AG04449 (cell line): ENCODE data around the gene FLNC.

ENCODE experiments used
- CTCF ChIA-PET: fragments of 350-600 bp; formaldehyde crosslinking; extraction: SDS; loops from one replicate; lab custom pipeline; 2021; ENCODE audit warnings: antibody characterized with exemption; lab: Yijun Ruan, JAX
- POLR2A ChIA-PET: fragments of 400-600, 350-600 bp; formaldehyde crosslinking; extraction: SDS; loops from one replicate; lab custom pipeline; 2020; ENCODE audit warnings: antibody characterized with exemption, inconsistent platforms; lab: Yijun Ruan, JAX
- DNase-seq: peaks from one replicate; pipeline ENCODE4 v3.0.0-alpha.2; 2010; ENCODE audit warnings: low read depth, low spot score
- H3K4me3 ChIP-seq: 2 replicates; pipeline ENCODE4 v1.5.1; 2011; ENCODE audit warnings: low read depth, mild to moderate bottlenecking, control low read depth, low read length
- TF ChIP-seq, protein P1 (sequence below): IDR thresholded peaks from one replicate; pipeline ENCODE4 v1.5.1; 2011; ENCODE audit warnings: mild to moderate bottlenecking, moderate library complexity, low read length, control low read depth, inconsistent platforms; ENCODE audit not compliant: insufficient read depth; ENCODE audit errors: missing control alignments

The FLNC gene

GRCh38 chr7:128867241-128867640 is 37.0 kb downstream of the FLNC start:
- ChIA-PET POLR2A (no interaction called here), CTCF (interaction anchor here (0.9 to 17.9 kb wide), 3 partner anchors 15 to 393 kb away, joined by 3 to 203 read pairs (median 5); no protein-coding TSS in a partner anchor)
- no peak overlapping the region for H3K4me3 ChIP-seq
- TF ChIP-seq, protein P1, sequence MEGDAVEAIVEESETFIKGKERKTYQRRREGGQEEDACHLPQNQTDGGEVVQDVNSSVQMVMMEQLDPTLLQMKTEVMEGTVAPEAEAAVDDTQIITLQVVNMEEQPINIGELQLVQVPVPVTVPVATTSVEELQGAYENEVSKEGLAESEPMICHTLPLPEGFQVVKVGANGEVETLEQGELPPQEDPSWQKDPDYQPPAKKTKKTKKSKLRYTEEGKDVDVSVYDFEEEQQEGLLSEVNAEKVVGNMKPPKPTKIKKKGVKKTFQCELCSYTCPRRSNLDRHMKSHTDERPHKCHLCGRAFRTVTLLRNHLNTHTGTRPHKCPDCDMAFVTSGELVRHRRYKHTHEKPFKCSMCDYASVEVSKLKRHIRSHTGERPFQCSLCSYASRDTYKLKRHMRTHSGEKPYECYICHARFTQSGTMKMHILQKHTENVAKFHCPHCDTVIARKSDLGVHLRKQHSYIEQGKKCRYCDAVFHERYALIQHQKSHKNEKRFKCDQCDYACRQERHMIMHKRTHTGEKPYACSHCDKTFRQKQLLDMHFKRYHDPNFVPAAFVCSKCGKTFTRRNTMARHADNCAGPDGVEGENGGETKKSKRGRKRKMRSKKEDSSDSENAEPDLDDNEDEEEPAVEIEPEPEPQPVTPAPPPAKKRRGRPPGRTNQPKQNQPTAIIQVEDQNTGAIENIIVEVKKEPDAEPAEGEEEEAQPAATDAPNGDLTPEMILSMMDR: no peak
- no peak for DNase-seq

DNA sequence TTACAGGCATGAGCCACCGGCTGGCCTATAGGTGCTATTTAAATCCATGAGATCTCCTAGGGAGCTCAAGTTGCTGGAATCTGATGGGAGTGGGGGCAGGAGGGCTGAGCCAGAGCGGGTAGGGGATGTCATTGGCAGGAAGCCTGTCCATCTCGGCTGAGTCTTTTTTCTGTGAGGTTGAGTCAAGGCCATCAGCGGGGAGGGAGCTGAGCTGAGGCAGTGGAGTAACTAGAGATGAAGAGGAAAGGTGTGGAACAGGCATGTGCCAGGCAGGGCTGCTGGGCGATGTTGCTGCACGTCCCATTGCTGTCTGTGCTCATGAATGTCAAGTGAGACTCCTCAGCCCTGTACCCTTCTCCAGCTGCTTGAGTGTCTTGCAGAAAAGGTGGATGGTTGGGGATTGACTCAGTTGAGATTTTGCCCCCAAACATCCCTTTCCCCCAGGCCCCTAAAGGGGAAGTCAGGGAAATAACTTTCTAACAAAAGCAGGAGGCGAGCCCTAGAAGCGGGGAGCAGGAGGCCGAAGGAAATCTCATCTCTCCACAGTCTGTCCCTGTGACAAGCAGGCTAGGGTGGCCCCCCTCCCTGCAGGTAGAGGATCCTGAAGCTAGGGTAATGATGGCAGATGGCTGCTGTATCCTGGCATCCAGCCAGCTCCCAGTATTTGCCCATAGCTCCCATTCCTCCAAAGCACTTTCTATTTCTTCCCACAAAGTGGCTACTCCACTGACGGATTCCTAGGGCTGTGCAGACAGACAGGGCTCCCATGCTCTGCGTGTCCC is 37.8 kb downstream of the FLNC start:
- DNase-seq: no peak
- POLR2A ChIA-PET: no interaction called here
- TF ChIP-seq, protein P1: no peak
- CTCF ChIA-PET: interaction anchor here (0.9 to 17.9 kb wide), 3 partner anchors 15 to 394 kb away, joined by 3 to 203 read pairs (median 5); no protein-coding TSS in a partner anchor
- no peak overlapping the region for H3K4me3 ChIP-seq

DNA sequence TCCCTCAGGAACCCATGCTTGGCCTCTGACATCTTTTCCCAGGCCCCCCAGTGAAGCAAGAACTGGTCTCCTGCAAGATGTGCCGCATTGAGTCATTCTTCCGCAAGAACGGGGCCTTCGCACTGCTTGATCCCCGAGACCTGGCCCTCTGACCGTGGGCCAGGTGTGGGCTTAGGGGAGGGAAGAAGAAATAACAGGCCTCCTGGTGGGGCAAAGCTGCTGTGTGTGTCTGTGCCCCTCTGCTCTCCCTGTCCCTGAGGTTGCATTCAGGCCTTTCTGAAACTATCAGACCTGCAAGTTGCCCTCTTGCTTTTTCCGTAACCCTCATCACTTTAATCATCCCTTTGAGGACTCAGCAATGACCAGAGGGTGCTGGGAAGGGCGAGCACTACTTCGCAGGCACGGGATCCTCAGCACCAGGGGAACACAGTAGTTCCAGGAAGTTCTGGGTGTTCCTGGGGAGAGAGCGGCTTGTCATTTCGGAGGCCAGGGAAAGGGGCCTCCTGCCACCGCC is 38.5 kb downstream of the FLNC start:
- CTCF ChIA-PET: interaction anchor here (1.8 to 17.9 kb wide), 2 partner anchors 14 to 223 kb away, joined by 5 to 203 read pairs; no protein-coding TSS in a partner anchor
- TF ChIP-seq, protein P1: no peak
- DNase-seq: no peak
- POLR2A ChIA-PET: no interaction called here
- peak overlapping the region; percentile 49; the same call in 1 of the 2 replicates for H3K4me3 ChIP-seq

- TF ChIP-seq, protein P1: peak; percentile 29
- ChIA-PET POLR2A (no interaction called here), CTCF (interaction anchor here (1.8 to 17.9 kb wide), 2 partner anchors 13 to 222 kb away, joined by 5 to 203 read pairs; no protein-coding TSS in a partner anchor)
- DNase-seq: no peak
- H3K4me3 ChIP-seq: peak overlapping the region; percentile 49
These were observed 39.1 kb downstream of the FLNC start for GRCh38 chr7:128869138-128869943.

- CTCF ChIA-PET: interaction anchor here (17.9 kb wide), 1 partner anchor 13 kb away, joined by 203 read pairs; no protein-coding TSS in a partner anchor
These were observed 39.7 kb downstream of the FLNC start for GRCh38 chr7:128869944-128870285.

More at GRCh38 chr7:128869944-128870285, 39.7 kb downstream of the FLNC start:
- no peak overlapping the region; the same call in 1 of the 2 replicates for H3K4me3 ChIP-seq
- no peak for DNase-seq
- TF ChIP-seq, protein P1: no peak
- POLR2A ChIA-PET: no interaction called here
